Body of pancreas (tissue), 4 donors: Measurements from ENCODE around the gene HIGD2B.

Source experiments
- POLR2A ChIP-seq, 3 donors: fragments of 450-650 bp; IDR thresholded peaks; one replicate each; pipeline ENCODE4 v1.6.1; 2016; ENCODE audit warnings: antibody characterized with exemption in 3 of 3, mild to moderate bottlenecking in 2 of 3
- TF ChIP-seq, protein P1 (sequence below), 7 experiments: fragments of 450-650 bp in 4 of 7; fragments of 200-600 bp in 3 of 7; sonication (generic) in 3 of 7; IDR thresholded peaks; one replicate each; pipeline ENCODE4 v1.5.1; 2016 to 2019; ENCODE audit warnings: antibody characterized with exemption in 7 of 7

DNA sequence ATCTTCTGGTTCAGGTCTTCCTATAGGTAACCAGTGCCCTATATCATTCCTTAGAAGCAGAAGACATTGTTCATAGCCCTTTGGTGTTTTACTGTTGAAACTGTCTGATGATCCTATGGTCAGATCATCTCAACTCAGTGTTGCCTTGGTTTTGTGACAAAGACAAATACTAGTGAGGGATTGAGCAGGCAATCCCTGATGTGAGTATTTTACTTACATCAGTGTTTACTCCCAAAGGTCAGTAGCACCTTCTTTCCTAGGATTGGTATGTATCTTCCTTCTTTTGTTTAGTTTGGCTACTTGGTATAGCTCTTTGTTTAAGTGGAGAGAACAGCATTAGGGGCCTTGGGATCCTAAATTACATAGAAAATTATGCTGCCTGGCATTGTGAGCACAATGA is 41.2 kb upstream of the HIGD2B start:
- TF ChIP-seq, protein P1, sequence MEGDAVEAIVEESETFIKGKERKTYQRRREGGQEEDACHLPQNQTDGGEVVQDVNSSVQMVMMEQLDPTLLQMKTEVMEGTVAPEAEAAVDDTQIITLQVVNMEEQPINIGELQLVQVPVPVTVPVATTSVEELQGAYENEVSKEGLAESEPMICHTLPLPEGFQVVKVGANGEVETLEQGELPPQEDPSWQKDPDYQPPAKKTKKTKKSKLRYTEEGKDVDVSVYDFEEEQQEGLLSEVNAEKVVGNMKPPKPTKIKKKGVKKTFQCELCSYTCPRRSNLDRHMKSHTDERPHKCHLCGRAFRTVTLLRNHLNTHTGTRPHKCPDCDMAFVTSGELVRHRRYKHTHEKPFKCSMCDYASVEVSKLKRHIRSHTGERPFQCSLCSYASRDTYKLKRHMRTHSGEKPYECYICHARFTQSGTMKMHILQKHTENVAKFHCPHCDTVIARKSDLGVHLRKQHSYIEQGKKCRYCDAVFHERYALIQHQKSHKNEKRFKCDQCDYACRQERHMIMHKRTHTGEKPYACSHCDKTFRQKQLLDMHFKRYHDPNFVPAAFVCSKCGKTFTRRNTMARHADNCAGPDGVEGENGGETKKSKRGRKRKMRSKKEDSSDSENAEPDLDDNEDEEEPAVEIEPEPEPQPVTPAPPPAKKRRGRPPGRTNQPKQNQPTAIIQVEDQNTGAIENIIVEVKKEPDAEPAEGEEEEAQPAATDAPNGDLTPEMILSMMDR (IDR thresholded peaks at IDR 0.05) = no peak
- TF ChIP-seq POLR2A (IDR thresholded peaks at IDR 0.05) = no peak
